GM18907 (cell line): Measurements from ENCODE around the gene CEBPZ.
A peak's percentile ranks its signal among the peaks of the same experiment; 100 is the strongest.

Source experiments
- ATAC-seq: cut with Tn5 transposase; IDR thresholded peaks from one replicate; pipeline ENCODE4 v1.9.1; 2021; ENCODE audit warnings: mild to moderate bottlenecking, moderate library complexity; ENCODE audit not compliant: unreplicated experiment

CEBPZ gene

GRCh38 chr2:37181726-37182684 lies 49.4 kb downstream of the CEBPZ start:
- no peak for ATAC-seq

DNA sequence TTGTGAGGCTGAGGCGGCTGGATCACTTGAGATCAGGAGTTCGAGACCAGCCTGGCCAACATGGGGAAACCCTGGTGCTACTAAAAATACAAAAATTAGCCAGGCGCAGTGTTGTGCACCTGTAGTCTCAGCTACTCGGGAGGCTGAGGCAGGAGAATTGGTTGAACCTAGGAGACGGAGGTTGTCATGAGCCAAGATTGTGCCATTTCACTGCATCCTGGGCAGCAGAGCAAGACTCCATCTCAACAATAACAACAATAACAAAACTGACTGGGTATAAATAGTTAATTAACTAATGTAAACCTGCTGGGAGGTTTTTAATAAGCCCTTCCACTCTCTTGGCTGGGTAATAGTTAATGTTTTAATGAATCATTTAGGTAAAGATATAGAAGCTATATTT lies 50.8 kb downstream of the CEBPZ start:
- no peak for ATAC-seq

- no peak for ATAC-seq
These were observed 51.3 kb downstream of the CEBPZ start for GRCh38 chr2:37180006-37180639.

DNA sequence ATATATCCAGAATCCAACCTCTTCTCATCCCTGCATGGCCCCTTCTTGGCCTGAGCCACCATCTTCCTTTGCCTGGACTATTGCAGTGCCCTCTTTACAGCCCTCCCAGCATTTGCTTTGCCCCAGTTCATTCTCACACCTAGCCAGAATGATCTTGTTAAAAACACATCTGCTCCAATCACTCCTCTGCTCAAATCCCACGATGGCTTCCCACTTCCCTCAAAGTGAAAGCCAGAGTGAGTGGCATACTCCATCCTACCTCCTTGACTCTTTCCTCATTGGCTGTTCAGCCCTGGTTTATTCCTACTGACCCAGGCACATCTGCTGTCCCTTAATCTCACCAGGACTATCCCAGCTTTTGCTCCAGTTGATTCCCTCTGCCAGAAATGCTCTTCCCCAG lies 57.7 kb downstream of the CEBPZ start:
- ATAC-seq = no peak

- no peak for ATAC-seq
These were observed 59.8 kb downstream of the CEBPZ start for GRCh38 chr2:37171624-37171950.

DNA sequence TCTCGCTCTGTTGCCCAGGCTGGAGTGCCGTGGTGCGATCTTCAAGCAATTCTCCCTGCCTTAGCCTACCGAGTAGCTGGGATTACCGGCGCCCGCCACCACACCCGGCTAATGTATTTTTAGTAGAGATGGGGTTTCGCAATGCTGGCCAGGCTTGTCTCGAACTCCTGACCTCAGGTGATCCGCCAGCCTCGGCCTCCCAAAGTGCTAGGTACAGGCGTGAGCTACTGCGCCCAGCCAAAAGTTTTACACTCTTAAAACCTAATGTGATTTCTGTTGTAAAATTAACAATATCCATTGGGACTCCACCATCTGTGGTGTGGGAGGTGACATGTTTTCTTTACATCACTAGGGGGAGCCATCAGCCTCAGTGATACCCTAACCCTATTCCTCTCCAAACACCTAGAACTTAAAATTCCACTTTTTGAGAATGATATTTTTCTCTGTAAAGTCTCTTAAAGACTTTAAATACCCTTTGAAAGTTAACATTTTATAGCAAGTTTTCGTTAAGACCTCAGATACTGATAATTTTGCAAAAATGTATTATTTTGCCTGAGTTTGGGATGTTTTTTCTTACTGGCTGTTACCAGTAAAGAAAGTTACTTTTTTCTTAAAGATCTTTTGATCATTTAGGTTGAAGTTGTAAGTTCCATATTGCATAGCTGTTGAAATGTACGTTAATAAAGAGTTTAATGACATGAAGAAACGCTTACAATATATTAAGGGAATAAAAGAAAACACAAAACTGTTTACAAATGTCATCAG lies 63.0 kb downstream of the CEBPZ start:
- peak; percentile 46 for ATAC-seq

- no peak for ATAC-seq
These were observed 63.7 kb downstream of the CEBPZ start for GRCh38 chr2:37167636-37168180.

GRCh38 chr2:37164757-37165156 lies 66.6 kb downstream of the CEBPZ start:
- no peak for ATAC-seq

GRCh38 chr2:37156857-37157714 lies 74.3 kb downstream of the CEBPZ start, which contains the start of gene EIF2AK2:
EIF2AK2 (minus strand) TSS chr2:37156980; CDS start chr2:37147806, 9,174 bp downstream.
- ATAC-seq = peak; percentile 89

- ATAC-seq = peak; percentile 32
These were observed 75.1 kb downstream of the CEBPZ start for GRCh38 chr2:37156071-37156856.

- ATAC-seq = no peak
These were observed 76.6 kb downstream of the CEBPZ start for GRCh38 chr2:37154785-37155184.

DNA sequence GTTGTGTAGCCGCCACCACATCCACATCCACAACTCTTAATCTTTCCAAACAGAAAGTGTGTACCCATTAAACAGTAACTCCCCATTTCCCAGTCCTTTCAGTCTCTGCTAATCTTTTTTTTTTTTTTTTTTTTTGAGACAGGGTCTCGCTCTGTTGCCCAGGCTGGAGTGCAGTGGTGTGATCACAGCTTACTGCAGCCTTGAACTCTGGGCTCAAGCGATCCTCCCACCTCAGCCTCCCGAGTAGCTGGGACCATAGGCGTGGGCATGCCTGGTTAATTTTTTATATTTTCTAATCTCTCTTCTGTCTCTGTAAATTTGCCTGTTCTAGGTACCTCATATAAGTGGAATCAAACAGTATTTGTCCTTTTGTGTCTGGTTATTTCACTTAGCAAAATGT lies 78.2 kb downstream of the CEBPZ start:
- ATAC-seq = no peak
